HL-60 (cell line): ENCODE data around the gene CSTB.

Experiments used
- POLR2AphosphoS5 ChIP-seq: IDR thresholded peaks from 2 replicates; pipeline ENCODE4 v1.6.1; 2012; ENCODE audit warnings: low read depth
- TF ChIP-seq, protein P1 (sequence below): IDR thresholded peaks from 2 replicates; pipeline ENCODE4 v1.6.1; 2012; ENCODE audit warnings: low read depth; ENCODE audit not compliant: insufficient replicate concordance
- TF ChIP-seq, protein P2 (sequence below): IDR thresholded peaks from one replicate; pipeline ENCODE4 v1.5.1; 2011; ENCODE audit warnings: low read length, control low read depth, inconsistent platforms; ENCODE audit not compliant: insufficient read depth

DNA sequence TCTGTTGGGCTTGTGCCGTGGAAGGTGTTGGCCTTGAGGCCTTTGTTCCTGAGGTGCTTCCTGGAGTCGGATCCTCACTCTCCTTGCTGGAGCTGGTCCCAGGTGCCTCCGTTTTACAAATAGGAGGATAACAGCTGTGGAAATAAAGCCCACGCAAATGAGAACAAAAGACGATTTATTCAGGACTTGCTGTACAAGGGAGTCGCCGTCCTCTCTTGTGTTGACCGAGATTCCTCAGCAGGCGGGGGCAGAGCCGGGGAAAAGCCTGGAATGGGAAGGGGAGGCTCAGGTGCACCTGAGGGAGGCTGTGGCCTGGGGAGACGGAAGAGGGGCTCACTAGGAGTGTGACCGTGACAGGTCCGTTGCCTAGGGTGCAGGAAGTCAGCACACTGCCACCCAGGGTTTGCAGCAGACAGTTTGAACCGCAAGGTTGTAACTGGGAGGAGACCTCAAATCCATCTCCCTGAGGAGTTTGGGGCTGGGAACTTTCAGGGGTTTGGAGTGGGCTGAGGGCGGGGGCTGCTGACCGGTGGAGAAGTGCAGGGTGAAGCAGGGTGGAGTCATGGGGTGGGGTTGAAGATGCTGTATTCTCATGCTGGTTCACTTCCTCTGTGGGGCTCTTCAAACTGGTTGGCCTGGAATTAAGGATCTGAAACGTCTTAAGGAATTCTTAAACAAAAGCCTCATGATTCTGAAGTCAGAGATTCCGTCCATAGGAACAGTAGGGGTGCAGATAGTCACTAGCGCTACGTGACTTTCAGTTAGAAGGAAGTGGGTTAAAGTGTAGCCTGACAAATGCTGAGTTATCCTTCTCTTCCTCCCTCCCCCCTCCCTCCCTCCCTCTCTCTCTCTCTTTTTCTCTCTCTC is 2.6 kb upstream of the CSTB start:
- TF ChIP-seq, protein P1, sequence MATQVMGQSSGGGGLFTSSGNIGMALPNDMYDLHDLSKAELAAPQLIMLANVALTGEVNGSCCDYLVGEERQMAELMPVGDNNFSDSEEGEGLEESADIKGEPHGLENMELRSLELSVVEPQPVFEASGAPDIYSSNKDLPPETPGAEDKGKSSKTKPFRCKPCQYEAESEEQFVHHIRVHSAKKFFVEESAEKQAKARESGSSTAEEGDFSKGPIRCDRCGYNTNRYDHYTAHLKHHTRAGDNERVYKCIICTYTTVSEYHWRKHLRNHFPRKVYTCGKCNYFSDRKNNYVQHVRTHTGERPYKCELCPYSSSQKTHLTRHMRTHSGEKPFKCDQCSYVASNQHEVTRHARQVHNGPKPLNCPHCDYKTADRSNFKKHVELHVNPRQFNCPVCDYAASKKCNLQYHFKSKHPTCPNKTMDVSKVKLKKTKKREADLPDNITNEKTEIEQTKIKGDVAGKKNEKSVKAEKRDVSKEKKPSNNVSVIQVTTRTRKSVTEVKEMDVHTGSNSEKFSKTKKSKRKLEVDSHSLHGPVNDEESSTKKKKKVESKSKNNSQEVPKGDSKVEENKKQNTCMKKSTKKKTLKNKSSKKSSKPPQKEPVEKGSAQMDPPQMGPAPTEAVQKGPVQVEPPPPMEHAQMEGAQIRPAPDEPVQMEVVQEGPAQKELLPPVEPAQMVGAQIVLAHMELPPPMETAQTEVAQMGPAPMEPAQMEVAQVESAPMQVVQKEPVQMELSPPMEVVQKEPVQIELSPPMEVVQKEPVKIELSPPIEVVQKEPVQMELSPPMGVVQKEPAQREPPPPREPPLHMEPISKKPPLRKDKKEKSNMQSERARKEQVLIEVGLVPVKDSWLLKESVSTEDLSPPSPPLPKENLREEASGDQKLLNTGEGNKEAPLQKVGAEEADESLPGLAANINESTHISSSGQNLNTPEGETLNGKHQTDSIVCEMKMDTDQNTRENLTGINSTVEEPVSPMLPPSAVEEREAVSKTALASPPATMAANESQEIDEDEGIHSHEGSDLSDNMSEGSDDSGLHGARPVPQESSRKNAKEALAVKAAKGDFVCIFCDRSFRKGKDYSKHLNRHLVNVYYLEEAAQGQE, result no peak
- TF ChIP-seq, protein P2, sequence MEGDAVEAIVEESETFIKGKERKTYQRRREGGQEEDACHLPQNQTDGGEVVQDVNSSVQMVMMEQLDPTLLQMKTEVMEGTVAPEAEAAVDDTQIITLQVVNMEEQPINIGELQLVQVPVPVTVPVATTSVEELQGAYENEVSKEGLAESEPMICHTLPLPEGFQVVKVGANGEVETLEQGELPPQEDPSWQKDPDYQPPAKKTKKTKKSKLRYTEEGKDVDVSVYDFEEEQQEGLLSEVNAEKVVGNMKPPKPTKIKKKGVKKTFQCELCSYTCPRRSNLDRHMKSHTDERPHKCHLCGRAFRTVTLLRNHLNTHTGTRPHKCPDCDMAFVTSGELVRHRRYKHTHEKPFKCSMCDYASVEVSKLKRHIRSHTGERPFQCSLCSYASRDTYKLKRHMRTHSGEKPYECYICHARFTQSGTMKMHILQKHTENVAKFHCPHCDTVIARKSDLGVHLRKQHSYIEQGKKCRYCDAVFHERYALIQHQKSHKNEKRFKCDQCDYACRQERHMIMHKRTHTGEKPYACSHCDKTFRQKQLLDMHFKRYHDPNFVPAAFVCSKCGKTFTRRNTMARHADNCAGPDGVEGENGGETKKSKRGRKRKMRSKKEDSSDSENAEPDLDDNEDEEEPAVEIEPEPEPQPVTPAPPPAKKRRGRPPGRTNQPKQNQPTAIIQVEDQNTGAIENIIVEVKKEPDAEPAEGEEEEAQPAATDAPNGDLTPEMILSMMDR, result no peak
- TF ChIP-seq POLR2AphosphoS5, result no peak
